H1 (cell line): ENCODE measurements around the gene SH3GL1. TPM values are rescaled to one million over a fixed set of nuclear protein-coding genes. Genes with fewer than 3 reads are reported as not detected.

Experiments used
- CTCF ChIA-PET: fragments of 300-600 bp; sonication (Branson Sonifier 250); formaldehyde crosslinking; loops from one replicate; lab custom pipeline; 2021; ENCODE audit not compliant: partially characterized antibody; lab: Charles Lee
- POLR2A ChIA-PET: fragments of 300-600 bp; sonication (Branson Sonifier 250); formaldehyde crosslinking; loops from one replicate; lab custom pipeline; 2021; ENCODE audit warnings: inconsistent platforms; ENCODE audit not compliant: partially characterized antibody; lab: Charles Lee
- DNase-seq, 2 experiments: peaks; one replicate each; pipeline versions ENCODE4 v3.0.0 to v3.0.0-alpha.2; 2010 to 2022; ENCODE audit warnings: low spot score in 2 of 2, low read depth in 1 of 2, mixed read lengths in 1 of 2
- FAIRE-seq: peaks from 2 replicates; lab custom pipeline; 2011; peaks lifted over from hg19 to GRCh38; lab: Jason Lieb, UNC
- H2AFZ ChIP-seq: 2 replicates; pipeline ENCODE4 v1.8.1; 2012; ENCODE audit warnings: low read length, inconsistent platforms
- H2AK5ac ChIP-seq: 2 replicates; pipeline ENCODE4 v1.6.1; 2013; ENCODE audit warnings: low read depth, low read length
- H2BK120ac ChIP-seq: replicated peaks from 2 replicates; pipeline ENCODE3; 2013; ENCODE audit warnings: low read depth, low read length, inconsistent platforms
- H2BK12ac ChIP-seq: 2 replicates; pipeline ENCODE4 v1.6.1; 2013; ENCODE audit warnings: low read depth, low read length
- H2BK15ac ChIP-seq: 2 replicates; pipeline ENCODE4 v1.6.1; 2013; ENCODE audit warnings: low read length
- H2BK20ac ChIP-seq: 2 replicates; pipeline ENCODE4 v1.6.1; 2013; ENCODE audit warnings: low read length
- H2BK5ac ChIP-seq: 2 replicates; pipeline ENCODE4 v1.6.1; 2013; ENCODE audit warnings: low read depth, low read length
- H3K14ac ChIP-seq: 2 replicates; pipeline ENCODE4 v1.6.1; 2013; ENCODE audit warnings: inconsistent platforms; ENCODE audit not compliant: insufficient read length
- H3K18ac ChIP-seq: 2 replicates; pipeline ENCODE4 v1.6.1; 2013; ENCODE audit warnings: low read length; ENCODE audit errors: extremely low read depth
- H3K23ac ChIP-seq: 2 replicates; pipeline ENCODE4 v1.6.1; 2013; ENCODE audit warnings: inconsistent platforms; ENCODE audit not compliant: insufficient read length
- H3K23me2 ChIP-seq: 2 replicates; pipeline ENCODE4 v1.6.1; 2013; ENCODE audit warnings: low read depth, low read length
- H3K27ac ChIP-seq: 2 replicates; pipeline ENCODE4 v1.6.1; 2011; ENCODE audit warnings: low read depth, low read length, inconsistent platforms
- H3K27me3 ChIP-seq, 4 experiments: replicated peaks in 1 of 4; 1 replicate in 1 of 4; 2 replicates in 3 of 4; pipeline versions ENCODE4 v1.6.1 to v1.8.1; 2011 to 2013; ENCODE audit warnings: low read length in 3 of 4, mild to moderate bottlenecking in 3 of 4, inconsistent platforms in 2 of 4, mixed read lengths in 2 of 4, moderate library complexity in 1 of 4; ENCODE audit not compliant: control insufficient read depth in 3 of 4, insufficient read depth in 3 of 4; ENCODE audit errors: extremely low read depth in 1 of 4
- H3K36me3 ChIP-seq, 4 experiments: 2 replicates each; pipeline versions ENCODE4 v1.6.1 to v1.8.1; 2011 to 2013; ENCODE audit warnings: mild to moderate bottlenecking in 4 of 4, low read length in 3 of 4, moderate library complexity in 2 of 4, control low read depth in 1 of 4, inconsistent platforms in 1 of 4; ENCODE audit not compliant: insufficient read depth in 4 of 4, control insufficient read depth in 2 of 4
- H3K4ac ChIP-seq: replicated peaks from 2 replicates; pipeline ENCODE3; 2013; ENCODE audit warnings: low read length, low read depth, mixed read lengths, inconsistent platforms; ENCODE audit not compliant: insufficient read length
- H3K4me1 ChIP-seq, 4 experiments: replicated peaks in 1 of 4; 1 replicate in 1 of 4; 2 replicates in 3 of 4; pipeline versions ENCODE4 v1.6.1 to v1.8.1; 2011 to 2013; ENCODE audit warnings: low read length in 3 of 4, inconsistent platforms in 2 of 4, mixed read lengths in 1 of 4; ENCODE audit not compliant: insufficient read depth in 4 of 4, control insufficient read depth in 3 of 4
- H3K4me2 ChIP-seq, 2 experiments: 2 replicates each; pipeline versions ENCODE4 v1.6.1 to v1.8.1; 2011 to 2013; ENCODE audit warnings: low read depth in 2 of 2, low read length in 2 of 2, control low read depth in 1 of 2, inconsistent platforms in 1 of 2, mild to moderate bottlenecking in 1 of 2; ENCODE audit not compliant: insufficient read depth in 1 of 2
- H3K4me3 ChIP-seq, 4 experiments: fragments of 200-600, 300-600 bp in 1 of 4; sonication (generic), shearing (Covaris generic), sonication (Bioruptor Twin) in 1 of 4; 2 replicates each; pipeline versions ENCODE4 v1.5.1 to v1.8.1; 2011 to 2016; ENCODE audit warnings: low read length in 4 of 4, low read depth in 3 of 4, control low read depth in 2 of 4, inconsistent platforms in 2 of 4, mild to moderate bottlenecking in 2 of 4, mixed read lengths in 1 of 4, moderate library complexity in 1 of 4; ENCODE audit not compliant: insufficient read depth in 2 of 4; ENCODE audit errors: extremely low read depth in 1 of 4
- H3K56ac ChIP-seq: replicated peaks from 2 replicates; pipeline ENCODE3; 2013; ENCODE audit warnings: low read depth, mild to moderate bottlenecking, mixed read lengths, low read length, inconsistent platforms; ENCODE audit not compliant: insufficient read length
- H3K79me1 ChIP-seq: 2 replicates; pipeline ENCODE4 v1.6.1; 2013; ENCODE audit warnings: low read depth, low read length, control low read depth
- H3K79me2 ChIP-seq, 2 experiments: 2 replicates each; pipeline versions ENCODE4 v1.6.1 to v1.8.1; 2012 to 2013; ENCODE audit warnings: low read length in 2 of 2, mild to moderate bottlenecking in 2 of 2, inconsistent platforms in 1 of 2; ENCODE audit not compliant: insufficient read depth in 2 of 2, control insufficient read depth in 1 of 2
- H3K9ac ChIP-seq, 4 experiments: replicated peaks in 1 of 4; 1 replicate in 1 of 4; 2 replicates in 3 of 4; pipeline versions ENCODE4 v1.6.1 to v1.8.1; 2011 to 2013; ENCODE audit warnings: low read depth in 3 of 4, low read length in 3 of 4, control low read depth in 2 of 4, mild to moderate bottlenecking in 2 of 4, moderate library complexity in 2 of 4, inconsistent platforms in 1 of 4; ENCODE audit errors: extremely low read depth in 1 of 4
- H3K9me3 ChIP-seq, 2 experiments: 2 replicates each; pipeline versions ENCODE4 v1.6.1 to v1.8.1; 2012 to 2013; ENCODE audit warnings: mild to moderate bottlenecking in 2 of 2, moderate library complexity in 2 of 2, control low read depth in 1 of 2, inconsistent platforms in 1 of 2, low read depth in 1 of 2, low read length in 1 of 2, mixed read lengths in 1 of 2; ENCODE audit not compliant: insufficient read depth in 2 of 2
- H4K20me1 ChIP-seq, 2 experiments: replicated peaks in 1 of 2; 2 replicates each; pipeline versions ENCODE3 to v1.8.1; 2011 to 2013; ENCODE audit warnings: inconsistent platforms in 2 of 2, low read length in 2 of 2, mild to moderate bottlenecking in 1 of 2; ENCODE audit not compliant: insufficient read depth in 2 of 2, control insufficient read depth in 1 of 2
- H4K5ac ChIP-seq: 2 replicates; pipeline ENCODE4 v1.6.1; 2013; ENCODE audit warnings: low read length, low read depth, mixed read lengths, inconsistent platforms; ENCODE audit not compliant: insufficient read length
- H4K8ac ChIP-seq: 2 replicates; pipeline ENCODE4 v1.8.0; 2013; ENCODE audit warnings: mild to moderate bottlenecking, moderate library complexity, low read length, inconsistent platforms; ENCODE audit not compliant: insufficient read depth; ENCODE audit errors: extremely low read depth
- H4K91ac ChIP-seq: replicated peaks from 2 replicates; pipeline ENCODE3; 2013; ENCODE audit warnings: low read length, mixed read lengths, inconsistent platforms; ENCODE audit not compliant: insufficient read length
- BACH1 ChIP-seq: IDR thresholded peaks from 2 replicates; pipeline ENCODE4 v1.6.1; 2012; ENCODE audit warnings: low read length, improper control_type of control experiment
- CREB1 ChIP-seq: IDR thresholded peaks from 2 replicates; pipeline ENCODE4 v1.6.1; 2012; ENCODE audit warnings: inconsistent platforms
- POLR2A ChIP-seq, 2 experiments: IDR thresholded peaks; 1 replicate in 1 of 2; 2 replicates in 1 of 2; pipeline ENCODE4 v1.6.1; 2011; ENCODE audit warnings: low read depth in 2 of 2, low read length in 2 of 2, mild to moderate bottlenecking in 2 of 2; ENCODE audit errors: control extremely low read depth in 1 of 2
- POLR2AphosphoS5 ChIP-seq: IDR thresholded peaks from 2 replicates; pipeline ENCODE4 v1.6.1; 2011; ENCODE audit warnings: low read depth, low read length
- POU5F1 ChIP-seq: IDR thresholded peaks from 2 replicates; pipeline ENCODE4 v1.6.1; 2011; ENCODE audit warnings: low read depth, mild to moderate bottlenecking, low read length, moderate library complexity
- WGBS, 2 experiments: shearing (Covaris generic) in 1 of 2; methylation state at CpG; one replicate each; pipeline versions ENCODE4 v1.1.6 to v1.1.7; 2013 to 2015; ENCODE audit warnings: low lambda C conversion rate in 2 of 2, mixed read lengths in 2 of 2, inconsistent platforms in 1 of 2, low coverage in 1 of 2, missing lambda C conversion rate in 1 of 2; ENCODE audit not compliant: insufficient replicate concordance in 2 of 2, insufficient coverage in 1 of 2, insufficient read length in 1 of 2; ENCODE audit errors: extremely low coverage in 1 of 2, missing lambda C conversion rate in 1 of 2; 5-methylcytosine and 5-hydroxymethylcytosine counted together
- polyA plus RNA-seq, 7 experiments: library from polyadenylated mRNA; depleted of rRNA in 3 of 7; stranded (reverse) in 5 of 7; unstranded in 2 of 7; fragments of >200 nt in 5 of 7; fragments of 200-250 nt in 2 of 7; gene quantifications; 1 replicate in 5 of 7; 2 replicates in 1 of 7; 4 replicates in 1 of 7; pipeline versions ENCODE4 v1.2.1 to v1.2.3, GENCODE V29; 2011 to 2013; ENCODE audit warnings: missing spikeins in 2 of 7, mixed read lengths in 2 of 7
- total RNA-seq: library from RNA; stranded (reverse); fragmentation: NEBNext Ultra II Directional; extraction: Animal tissue kit (Norgen Biotek cat#: 25700); gene quantifications from 2 replicates; pipeline ENCODE4 v1.2.1, GENCODE V29; 2021

The SH3GL1 gene
- total and polyA plus RNA-seq, 2 of the 8 experiments (the other 6 are each of a cell fraction or from before 2014, with no cell fraction given) = 81.5 to 102 TPM

- Histone ChIP-seq H3K27me3 (no peaks in the 10 kb centered on the region), H3K9ac (peak overlapping the region in 1 of 4 experiments; percentile 32; a peak in 2 of 7 replicates), H3K23me2 (no peaks in the 10 kb centered on the region), H3K4ac (no peak overlapping the region), H4K5ac (no peak overlapping the region), H3K14ac (no peak overlapping the region), H3K27ac (peak overlapping the region; percentile 10; the same call in 1 of the 2 replicates), H2AK5ac (no peak overlapping the region), H3K23ac (no peak overlapping the region), H3K79me1 (peaks cover 7% of the 10 kb centered on the region), H2BK12ac (0 out of 2 replicates have a peak overlapping the region, but pooled peaks have one; percentile 27), H4K91ac (no peak overlapping the region), H2BK15ac (no peak overlapping the region), H4K20me1 (peaks cover 13 to 41% of the 10 kb centered on the region in 2 experiments), H2BK20ac (no peak overlapping the region), H3K56ac (no peak overlapping the region), H3K79me2 (peaks cover 0 to 4% of the 10 kb centered on the region in 2 experiments; a peak in 1 of 4 replicates), H3K4me2 (no peak overlapping the region), H3K18ac (no peak overlapping the region), H2AFZ (no peak overlapping the region), H2BK120ac (no peak overlapping the region), H4K8ac (no peak overlapping the region), H3K4me1 (peaks cover 0 to 2% (median 0%) of the 10 kb centered on the region in 4 experiments; a peak in 4 of 7 replicates), H3K9me3 (no peaks in the 10 kb centered on the region), H3K4me3 (no peak overlapping the region), H2BK5ac (peak overlapping the region; percentile 52; the same call in 1 of the 2 replicates), H3K36me3 (peaks cover 24 to 52% (median 42%) of the 10 kb centered on the region in 4 experiments)
- ChIA-PET POLR2A (interaction anchor here (1.0 to 58.1 kb wide), 3 partner anchors 4 to 194 kb away, joined by 3 to 1590 read pairs (median 1590); partner anchors contain the start of genes CHAF1A, SH3GL1 and UBXN6), CTCF (interaction anchor here (1.1 to 3.6 kb wide), 3 partner anchors 11 to 175 kb away, joined by 3 to 12 read pairs (median 5); no protein-coding TSS in a partner anchor)
- 90% methylated on average over 22 of the region's 22 CpGs; no CpG with 5 or more reads in 1 of the 2 experiments for WGBS, 2 experiments
- DNase-seq = no peak
- TF ChIP-seq BACH1 (no peak), POU5F1 (no peak), CREB1 (no peak), POLR2A (IDR thresholded peaks at IDR 0.05; ENCODE audit: control extremely low read depth in 1 of 2, low read depth in 2 of 2, low read length in 2 of 2) (peak in 1 of 2 experiments; percentile 40; a peak in 1 of 3 replicates), POLR2AphosphoS5 (peak; percentile 11)
- FAIRE-seq = no peak
These were observed 41.9 kb upstream of the SH3GL1 start for GRCh38 chr19:4441994-4442818.
